NCI-H345 treated with DMSO at 0.1 percent for 48 hours (cell line): ENCODE data around the gene WDR74.
"Not testable (repeated sequence)": the region's sequence is repeated elsewhere in the genome, so short reads cannot be mapped to it uniquely, and the experiment has no call there.

Experiments used
- DNase-seq: peaks from one replicate; lab custom pipeline; 2025; ENCODE audit not compliant: unreplicated experiment; lab: John Stamatoyannopoulos, UW

Gene WDR74

DNA sequence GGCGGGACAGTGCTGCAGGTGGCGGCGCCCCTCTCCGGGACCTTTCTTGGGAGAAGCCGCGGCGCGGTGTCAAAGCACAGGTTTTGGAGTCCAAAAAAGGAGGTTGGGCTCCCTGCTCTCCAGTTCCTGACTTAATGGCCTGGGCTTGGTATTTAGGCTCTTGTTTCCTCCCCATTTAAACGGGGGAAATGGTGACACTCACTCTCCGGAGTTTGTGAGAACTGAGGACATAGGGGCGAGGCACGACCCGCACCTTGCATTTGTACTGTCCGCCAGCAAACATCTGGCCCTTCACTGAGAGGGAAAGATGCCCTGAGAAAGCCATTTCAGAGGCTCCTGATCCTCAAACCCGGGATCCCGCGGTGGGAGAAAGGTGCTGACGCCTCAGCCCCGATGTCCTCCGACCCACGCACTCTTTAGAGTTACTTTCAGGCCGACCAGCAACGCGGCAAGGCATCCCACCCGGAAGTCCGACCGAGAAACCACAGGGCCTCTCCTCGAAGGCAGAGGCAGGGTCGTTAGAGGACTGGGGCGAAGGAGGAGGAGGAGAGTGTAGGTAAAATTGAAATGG, 2.9 kb upstream of the WDR74 start:
- no peak for DNase-seq

- DNase-seq: peak; percentile 95
These were observed 2.2 kb upstream of the WDR74 start for GRCh38 chr11:62841361-62842170.

DNA sequence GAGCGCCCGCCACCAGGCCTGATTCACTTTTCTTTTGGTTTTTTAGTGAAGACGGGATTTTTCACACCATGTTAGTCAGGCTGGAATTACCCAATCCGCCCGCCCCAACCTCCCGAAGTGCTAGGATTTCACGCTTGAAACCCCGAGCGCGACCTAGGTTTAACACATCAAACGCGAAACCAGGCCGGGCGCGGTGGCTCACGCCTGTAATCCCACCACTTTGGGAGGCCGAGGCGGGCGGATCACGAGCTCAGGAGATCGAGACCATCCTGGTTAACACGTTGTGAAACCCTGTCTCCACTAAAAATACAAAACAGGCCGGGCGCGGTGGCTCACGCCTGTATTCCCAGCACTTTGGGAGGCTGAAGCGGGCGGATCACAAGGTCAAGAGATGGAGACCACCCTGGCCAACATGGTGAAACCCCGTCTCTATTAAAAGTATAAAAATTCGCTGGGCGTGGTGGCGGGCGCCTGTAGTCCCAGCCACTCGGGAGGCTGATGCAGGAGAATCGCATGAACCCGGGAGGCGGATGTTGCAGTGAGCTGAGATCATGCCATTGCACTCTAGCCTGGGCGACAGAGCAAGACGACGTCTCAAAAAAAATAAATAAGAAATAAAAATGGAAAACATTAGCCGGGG, 1.5 kb upstream of the WDR74 start:
- not testable (repeated sequence) for DNase-seq

DNA sequence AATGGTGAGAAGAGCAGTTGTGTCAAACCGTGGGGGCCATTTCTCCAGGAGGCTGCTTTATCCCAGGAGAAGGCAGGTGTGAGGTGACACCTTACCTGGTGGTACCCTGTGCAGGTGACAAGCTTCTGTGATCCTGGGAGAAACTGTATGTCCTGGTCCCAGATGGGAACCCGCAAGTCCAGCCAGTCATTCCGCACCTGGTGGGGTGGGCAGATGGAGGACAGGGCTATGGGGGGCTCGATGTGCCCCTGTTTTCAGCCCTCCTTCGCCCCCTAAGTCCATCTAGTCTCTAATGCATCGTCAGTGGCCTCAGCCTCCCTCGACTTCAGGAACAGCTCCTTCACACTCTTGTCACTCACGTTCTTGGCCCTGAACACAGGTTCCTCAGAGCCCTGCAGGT, 4.1 kb downstream of the WDR74 start:
- DNase-seq: no peak

GRCh38 chr11:62832336-62833234, 6.8 kb downstream of the WDR74 start, which contains the start of gene TEX54:
Gene TEX54, minus strand, starts transcription at chr11:62832841.
- no peak for DNase-seq

GRCh38 chr11:62831520-62832335, 7.7 kb downstream of the WDR74 start, which contains the start of gene STX5:
Gene STX5, minus strand, starts transcription at chr11:62832051. Its CDS starts 808 bp downstream, at chr11:62831243.
- peak; percentile 95 for DNase-seq

- DNase-seq: no peak
These were observed 8.4 kb downstream of the WDR74 start for GRCh38 chr11:62830904-62831519.

GRCh38 chr11:62828130-62828529, 11.3 kb downstream of the WDR74 start:
- DNase-seq: not testable (repeated sequence)

DNA sequence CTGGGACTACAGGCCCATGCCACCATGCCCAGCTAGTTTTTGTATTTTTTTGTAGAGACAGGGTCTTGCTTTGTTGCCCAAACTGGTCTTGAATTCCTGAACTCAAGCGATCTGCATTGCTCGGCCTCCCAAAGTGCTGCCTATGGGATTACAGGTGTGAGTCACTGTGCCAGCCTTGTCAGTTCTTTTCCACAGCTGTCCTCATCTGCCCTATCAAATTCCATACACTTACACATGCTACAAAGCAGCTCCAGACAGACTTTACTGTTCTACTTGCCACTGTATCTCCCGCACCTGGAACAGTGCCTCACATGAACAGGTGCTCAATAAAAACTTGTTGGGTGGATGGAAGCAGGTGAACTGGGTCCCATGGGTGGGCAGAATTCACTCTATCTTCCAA, 15.7 kb downstream of the WDR74 start:
- DNase-seq: no peak

GRCh38 chr11:62817129-62817528, 22.3 kb downstream of the WDR74 start:
- no peak for DNase-seq

- no peak for DNase-seq
These were observed 22.8 kb downstream of the WDR74 start for GRCh38 chr11:62816557-62816956.

DNA sequence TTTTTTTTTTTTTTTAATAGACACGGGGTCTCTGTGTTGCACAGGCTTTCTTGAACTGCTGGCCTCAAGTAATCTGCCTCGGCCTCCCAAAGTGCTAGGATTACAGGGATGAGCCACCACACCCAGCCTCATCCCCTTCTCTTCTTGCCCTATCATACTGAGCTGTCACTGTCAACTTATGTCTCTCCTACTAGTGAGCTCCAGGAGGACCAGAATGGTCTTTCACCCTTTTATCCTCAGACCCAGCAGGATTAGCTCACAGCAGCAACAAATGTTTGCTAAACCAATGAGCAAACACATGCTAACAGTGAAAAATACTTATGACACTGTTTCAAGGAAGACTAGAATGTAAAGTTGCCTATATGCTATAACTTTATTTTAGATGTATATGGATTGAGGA, 27.7 kb downstream of the WDR74 start:
- DNase-seq: no peak

GRCh38 chr11:62810748-62811147, 28.6 kb downstream of the WDR74 start:
- no peak for DNase-seq

DNA sequence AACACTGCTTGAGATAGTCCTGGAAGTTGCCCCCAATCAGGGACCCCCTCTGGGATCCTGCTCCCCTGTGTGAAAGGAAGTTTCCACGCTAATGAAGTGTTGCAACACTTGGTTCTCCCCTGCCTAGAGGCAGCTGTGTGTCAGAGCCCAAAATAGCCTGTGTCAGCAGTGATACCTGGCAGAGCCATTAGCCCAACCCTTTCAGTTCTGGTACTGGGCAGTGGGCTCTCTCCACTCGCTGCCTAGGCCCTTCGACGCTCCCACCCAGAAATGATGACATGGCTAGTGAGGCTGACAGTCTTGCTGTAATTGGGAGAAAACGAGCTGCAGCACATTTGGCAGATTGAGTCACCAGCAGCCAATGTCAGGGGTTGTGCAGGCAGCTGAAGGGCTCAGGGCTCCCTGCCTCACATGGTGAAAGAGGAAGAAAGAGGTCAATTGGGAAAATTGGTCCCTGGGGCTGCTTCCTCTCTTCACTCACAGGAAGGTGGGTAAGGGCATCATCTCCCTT, 32.7 kb downstream of the WDR74 start:
- no peak for DNase-seq

- DNase-seq: no peak
These were observed 33.4 kb downstream of the WDR74 start for GRCh38 chr11:62805961-62806441.

DNA sequence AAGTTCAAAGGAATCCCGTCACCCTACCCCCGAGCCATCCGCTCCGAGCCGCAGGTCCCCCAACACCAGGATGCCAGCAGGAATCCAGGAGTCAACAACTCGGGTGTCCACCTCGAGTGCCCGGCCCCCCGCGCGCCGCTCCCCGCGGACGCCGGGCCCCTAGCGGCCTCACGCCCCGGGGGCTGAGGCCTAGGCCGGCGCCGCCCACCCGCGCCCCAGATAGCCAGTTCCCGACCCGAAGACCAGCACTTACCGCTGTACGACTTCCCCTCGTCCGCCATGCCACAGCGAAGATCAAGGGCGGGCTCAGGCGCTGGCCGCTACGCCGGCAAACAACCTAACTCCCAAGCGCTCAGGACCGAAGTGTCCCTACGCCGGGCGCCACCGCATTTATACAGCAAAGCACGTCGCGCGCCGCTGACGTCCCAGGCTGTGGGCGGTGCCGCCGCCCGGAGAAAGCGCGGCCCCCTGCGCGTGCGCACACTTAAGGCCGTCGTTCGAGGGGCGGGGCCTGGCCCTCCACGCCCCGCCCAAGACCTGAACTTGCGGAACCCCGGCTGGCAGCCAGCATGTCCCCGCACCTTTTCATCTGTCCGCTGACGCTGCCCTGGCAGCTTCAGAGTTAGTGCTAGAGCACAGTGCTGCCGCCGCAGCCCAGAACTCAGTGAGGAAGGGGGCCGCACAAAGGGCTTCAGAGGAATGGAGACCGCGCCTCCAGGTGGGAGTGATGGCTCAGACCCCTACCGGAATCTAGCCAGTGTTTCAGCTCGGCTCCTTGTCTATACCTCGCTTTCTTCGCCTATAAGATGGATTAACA, 34.1 kb downstream of the WDR74 start, which contains the start of gene NXF1:
Gene NXF1 (minus strand): TSS at position 365 of the 817 bp plus-strand sequence. CDS start 84 bp downstream, at position 281.
- DNase-seq: peak; percentile 92

DNA sequence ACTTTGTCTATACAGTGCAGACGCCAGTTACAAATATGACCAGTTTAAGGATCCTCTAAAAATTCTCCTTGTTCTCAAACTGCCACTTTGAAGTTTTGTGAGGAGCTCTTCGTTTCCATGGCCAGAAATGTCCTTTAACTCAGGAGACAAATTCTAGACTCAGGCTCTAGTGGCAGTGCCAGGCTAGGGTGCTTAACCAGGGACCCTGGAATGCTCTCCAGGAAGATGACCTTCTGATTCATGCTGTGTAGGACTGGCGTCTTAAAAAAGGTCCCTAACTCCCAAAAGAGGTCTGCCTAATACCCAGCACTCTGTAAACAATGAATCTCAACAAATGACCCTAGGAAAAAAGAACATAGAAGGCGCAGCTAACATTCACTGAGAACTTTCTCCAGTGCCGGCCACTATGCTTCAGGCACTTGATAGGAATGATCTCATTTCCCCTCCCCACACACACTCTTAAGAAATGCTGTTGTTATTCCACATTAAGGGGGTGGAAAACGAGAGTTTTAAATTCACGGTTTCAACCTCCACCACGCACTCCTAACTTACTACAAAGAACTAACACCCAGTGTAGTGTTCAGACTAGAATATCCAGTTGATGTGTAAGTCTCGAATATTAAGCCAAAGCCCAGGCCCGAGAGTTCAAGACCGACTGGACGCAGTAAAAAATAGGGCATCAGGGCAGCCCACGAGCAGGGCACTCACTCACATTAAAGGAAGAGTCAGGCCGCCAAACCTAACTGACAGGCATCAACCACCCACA, 34.9 kb downstream of the WDR74 start:
- DNase-seq: no peak

DNA sequence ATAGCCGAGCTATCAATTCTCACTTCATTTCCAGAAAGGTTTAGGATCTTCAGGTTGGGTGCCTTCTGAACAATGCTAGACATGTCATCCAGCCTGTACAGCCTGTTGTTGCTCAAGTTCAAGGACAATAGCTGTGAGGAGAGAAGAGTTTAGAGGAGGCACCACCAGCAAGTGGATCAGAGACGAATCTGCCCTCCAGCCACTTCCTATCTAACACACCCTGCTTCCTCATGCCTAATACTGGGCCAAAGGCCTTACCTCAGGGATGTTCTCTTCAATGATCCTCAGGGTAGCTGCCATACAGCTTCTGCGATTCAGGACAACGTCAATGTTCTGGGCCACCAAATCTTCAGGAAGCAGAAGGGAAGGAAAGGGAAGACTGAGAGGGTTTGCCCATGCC, 38.3 kb downstream of the WDR74 start:
- DNase-seq: no peak
